ENCODE measurements around the gene NEAT1.

The NEAT1 gene

DNA sequence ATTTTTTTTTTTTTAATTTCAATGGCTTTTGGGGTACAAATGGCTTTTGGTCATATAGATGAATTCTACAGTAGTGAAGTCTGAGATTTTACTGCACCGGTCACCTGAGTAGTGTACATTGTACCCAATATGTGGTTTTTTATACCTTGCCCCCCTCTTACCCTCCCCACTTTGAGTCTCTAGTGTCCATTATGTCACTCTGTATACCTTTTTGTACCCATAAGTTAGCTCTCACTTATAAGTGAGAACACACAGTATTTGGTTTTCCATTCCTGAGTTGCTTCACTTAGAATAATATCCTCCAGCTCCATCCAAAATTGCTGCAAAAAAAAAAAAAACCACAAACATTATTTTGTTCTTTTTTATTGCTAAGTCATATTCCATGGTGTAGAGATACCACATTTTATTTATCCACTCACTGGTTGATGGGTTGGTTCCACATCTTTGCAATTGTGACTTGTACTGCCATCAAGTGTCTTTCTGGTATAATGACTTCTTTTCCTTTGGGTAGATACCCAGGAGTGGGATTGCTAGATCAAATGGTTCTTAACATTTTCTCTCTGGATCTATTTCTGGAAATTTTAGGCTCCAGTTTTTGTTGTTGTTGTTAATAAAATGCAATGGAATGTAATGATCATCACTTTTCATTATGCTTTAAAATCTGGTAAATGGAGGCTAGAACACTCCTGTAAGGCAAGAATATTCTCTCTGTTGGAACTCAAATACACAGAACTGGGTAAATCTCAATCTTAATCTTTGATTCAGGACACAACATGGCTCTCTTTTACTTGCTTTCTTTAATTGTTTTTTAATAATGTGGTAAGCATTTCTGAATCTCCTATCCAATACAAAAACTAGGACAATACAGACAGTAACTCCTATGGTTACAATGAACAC, 10.3 kb downstream of the NEAT1 start:
- no peak for DNase-seq (ENCODE audit: low read depth in 2 of 3, low spot score in 1 of 3)

GRCh38 chr11:65433657-65434056, 11.1 kb downstream of the NEAT1 start:
- no peak for DNase-seq (ENCODE audit: low read depth in 2 of 3, low spot score in 1 of 3)

GRCh38 chr11:65434057-65434666, 11.6 kb downstream of the NEAT1 start:
- no peak for DNase-seq (ENCODE audit: low read depth in 2 of 3, low spot score in 1 of 3)

DNA sequence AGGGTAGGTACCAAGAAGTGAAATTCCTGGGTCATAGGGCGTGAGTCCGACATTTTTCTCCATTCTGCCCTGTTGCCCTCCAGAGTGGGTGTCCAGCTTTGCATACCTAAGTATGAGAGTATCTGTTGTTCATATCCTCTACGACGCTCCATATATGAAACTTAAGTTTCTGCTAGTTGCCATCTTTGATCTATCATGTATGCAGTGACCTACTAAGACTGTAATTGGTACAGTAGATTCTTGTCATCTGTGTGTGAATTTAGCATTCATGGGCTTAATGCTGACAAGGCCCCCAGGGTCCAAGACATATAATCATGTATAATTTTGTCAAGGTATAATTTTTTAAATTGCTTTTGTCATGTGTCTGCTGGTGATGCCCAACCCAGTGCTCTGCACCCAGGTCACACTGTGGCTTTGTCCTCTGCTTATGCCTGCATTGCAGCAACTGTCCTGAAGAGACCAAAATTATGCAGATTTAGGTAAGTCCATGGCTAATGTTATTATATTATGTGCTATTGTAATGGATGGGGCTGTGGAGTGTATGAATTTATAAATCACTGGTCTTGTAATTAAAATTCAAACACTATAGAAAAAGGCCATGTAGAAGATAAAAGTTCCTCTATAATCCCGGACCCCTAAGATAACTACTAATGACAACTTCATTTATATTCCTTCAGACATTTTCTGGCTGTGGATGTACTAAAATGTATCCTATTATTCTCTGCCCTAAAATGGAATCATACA, 12.2 kb downstream of the NEAT1 start:
- no peak for DNase-seq (ENCODE audit: low read depth in 2 of 3, low spot score in 1 of 3)

DNA sequence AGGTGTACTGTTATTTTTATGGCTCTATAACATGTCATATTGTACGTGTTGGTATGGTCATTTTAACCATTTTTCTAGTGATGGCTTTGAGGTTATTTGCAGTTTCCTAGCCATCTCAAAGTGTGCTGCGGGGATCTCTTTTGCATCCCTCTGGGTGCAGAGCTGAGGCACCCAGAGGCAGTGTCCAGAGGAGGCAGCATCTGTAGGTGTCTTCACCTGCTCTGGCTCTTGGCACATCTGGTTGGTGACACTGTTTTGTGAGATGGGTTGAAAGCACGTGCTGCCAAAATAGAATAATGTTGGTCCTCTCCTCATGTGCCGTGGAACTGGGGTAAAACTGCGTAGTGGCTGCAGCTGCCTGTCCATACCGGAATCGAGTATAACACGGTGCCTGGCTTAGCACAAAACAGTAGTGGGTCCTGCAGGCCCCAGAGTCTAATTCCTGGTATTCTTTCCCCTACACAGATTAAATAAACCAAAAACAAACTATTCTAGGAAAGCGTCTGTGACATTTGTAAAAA, 12.9 kb downstream of the NEAT1 start:
- DNase-seq (ENCODE audit: low read depth in 2 of 3, low spot score in 1 of 3), result no peak

GRCh38 chr11:65435981-65436411, 13.4 kb downstream of the NEAT1 start:
- DNase-seq (ENCODE audit: low read depth in 2 of 3, low spot score in 1 of 3), result no peak

GRCh38 chr11:65436412-65437032, 13.9 kb downstream of the NEAT1 start:
- no peak for DNase-seq (ENCODE audit: low read depth in 2 of 3, low spot score in 1 of 3)

DNA sequence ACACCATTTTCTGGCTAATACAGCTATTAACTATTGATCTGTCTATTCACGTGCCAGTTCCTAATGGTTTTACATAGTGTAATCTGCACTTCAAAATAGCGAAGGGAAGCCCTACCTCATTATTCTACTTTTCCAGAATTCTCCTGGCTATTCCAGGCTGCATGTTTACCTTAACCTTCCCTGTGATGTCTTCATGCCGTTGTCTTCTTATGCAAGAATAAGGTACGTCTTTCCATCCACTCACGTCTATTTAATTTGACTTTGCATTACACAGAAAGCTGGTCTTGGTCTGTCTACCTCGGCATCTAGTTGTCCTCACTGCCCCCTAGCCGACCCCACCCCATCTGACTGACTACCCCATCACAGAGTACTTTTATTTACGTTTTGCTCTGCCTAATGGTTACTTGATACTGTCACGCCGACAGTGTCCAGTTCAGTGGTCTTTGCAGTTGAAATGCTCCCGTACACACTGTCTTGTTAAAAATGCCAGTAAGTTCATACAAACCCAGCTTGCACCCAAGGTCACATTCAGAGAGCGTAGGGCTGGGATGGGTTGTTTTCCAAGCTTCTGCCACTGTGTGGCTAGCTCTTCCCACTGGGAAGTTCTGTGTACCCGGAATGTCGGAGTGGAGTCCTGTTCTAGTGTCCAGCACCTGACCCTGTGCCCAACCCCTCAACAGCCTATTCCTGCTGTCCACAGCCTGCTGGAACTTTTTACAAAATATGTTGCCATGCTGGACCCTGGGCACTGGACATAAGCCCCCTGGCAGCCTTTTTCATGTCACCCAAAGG, 15.0 kb downstream of the NEAT1 start:
- no peak for DNase-seq (ENCODE audit: low read depth in 2 of 3, low spot score in 1 of 3)

- DNase-seq (ENCODE audit: low read depth in 2 of 3, low spot score in 1 of 3), result no peak
Measured at GRCh38 chr11:65438257-65439151, 15.9 kb downstream of the NEAT1 start.

- DNase-seq (ENCODE audit: low read depth in 2 of 3, low spot score in 1 of 3), result no peak
Measured at GRCh38 chr11:65439331-65440181, 17.0 kb downstream of the NEAT1 start.

DNA sequence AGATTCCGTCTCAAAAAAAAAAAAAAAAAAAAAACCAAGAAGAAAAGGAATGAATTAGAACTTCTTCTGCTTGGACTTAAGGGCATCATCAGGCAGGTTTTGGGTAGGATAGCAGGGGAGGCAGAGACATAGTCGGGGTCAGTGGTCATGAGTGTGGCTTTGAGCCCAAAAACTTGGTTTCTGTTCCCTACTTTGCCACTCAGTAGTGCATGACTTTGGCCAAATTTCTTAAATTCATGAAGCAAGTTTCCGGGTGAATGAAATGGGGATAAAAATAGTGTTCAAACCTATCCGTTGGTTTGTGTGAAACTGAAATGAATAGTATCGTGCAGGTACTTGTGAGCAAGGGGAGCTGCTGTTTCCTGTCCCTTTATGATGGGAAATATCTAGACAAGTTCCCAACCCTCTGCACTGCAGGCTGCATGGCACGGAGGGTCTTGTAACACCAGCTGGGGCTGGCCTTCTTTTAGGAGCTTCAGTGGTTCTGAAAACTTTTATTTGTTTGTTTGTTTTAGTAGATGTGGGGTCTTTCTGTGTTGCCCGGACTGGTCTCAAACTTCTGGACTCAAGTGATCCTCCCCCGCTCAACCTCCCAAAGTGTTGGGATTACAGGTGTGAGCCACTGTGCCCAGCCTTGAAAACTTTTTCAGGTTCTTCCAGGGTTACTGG, 18.4 kb downstream of the NEAT1 start:
- DNase-seq (ENCODE audit: low read depth in 2 of 3, low spot score in 1 of 3), result no peak

DNA sequence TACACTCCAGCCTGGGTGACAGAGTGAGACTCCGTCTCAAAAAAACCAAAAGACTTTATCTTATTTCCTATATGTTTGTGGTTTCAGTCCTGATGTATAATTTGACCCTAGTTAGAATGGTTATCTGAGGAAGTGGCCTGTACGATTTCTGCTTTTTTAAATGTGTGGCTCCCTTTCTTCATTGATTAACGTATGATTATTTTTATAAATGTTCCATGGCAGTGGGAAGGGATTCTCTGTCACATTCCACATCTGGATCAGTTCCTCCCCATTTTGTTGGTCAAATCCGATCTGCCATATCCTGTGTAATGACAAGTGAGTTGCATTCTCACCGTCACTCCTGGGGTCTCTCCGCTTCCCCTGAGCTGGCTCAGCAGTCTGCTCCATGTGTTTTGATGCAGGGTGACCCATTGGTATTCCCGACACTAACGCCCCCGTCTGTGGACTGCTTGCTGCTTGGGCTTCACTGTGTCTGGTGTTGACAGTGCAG, 20.3 kb downstream of the NEAT1 start:
- no peak for DNase-seq (ENCODE audit: low read depth in 2 of 3, low spot score in 1 of 3)

GRCh38 chr11:65444314-65445051, 21.9 kb downstream of the NEAT1 start:
- DNase-seq (ENCODE audit: low read depth in 2 of 3, low spot score in 1 of 3), result no peak

GRCh38 chr11:65445101-65445603, 22.6 kb downstream of the NEAT1 start:
- DNase-seq (ENCODE audit: low read depth in 2 of 3, low spot score in 1 of 3), result no peak

DNA sequence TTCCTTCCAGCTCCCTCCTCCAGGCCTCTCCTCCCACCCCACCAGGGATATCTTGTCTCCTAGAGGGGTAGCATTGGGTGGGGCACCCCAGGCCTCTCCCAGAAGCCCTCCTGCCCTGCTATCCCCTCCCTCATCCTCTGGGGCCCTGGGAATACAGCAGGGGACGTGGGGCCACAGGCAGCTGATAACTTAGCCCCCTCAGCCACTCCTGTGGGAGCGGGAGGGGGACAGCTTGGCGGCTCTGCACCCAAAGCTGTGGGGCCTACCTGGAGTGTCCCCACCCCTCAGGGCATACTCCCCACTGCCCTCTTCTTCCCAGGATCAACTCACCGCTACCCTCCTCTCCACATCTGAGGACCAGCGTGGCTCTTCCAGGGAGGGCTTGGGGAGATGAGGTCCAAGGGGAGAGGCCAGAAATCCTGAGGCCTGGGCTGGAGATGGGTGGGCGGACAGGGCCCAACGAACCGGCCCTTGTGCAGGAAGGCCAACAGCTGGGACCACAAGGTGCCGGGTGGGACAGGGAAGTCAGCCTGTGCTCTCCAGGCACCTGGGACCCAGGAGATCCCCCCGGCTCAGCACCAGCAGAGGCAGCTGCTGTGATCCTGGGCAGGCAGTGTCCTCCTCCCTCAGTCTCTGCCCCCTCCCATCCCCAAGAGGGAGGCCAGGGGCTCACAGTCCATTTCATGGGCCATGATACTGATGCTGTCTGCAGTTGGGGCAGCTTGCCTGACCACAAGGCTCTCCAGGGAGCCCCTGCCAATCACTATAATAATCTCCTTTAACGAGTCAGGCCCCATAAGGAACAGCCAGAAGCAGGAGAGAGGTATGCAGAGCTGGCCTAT, 23.2 kb downstream of the NEAT1 start:
- no peak for DNase-seq (ENCODE audit: low read depth in 2 of 3, low spot score in 1 of 3)

Measured in stimulated activated CD4-positive, alpha-beta T cell treated with anti-CD3 and anti-CD28 coated beads, Interleukin-12 subunit alpha, Interleukin-12 subunit beta, amount 100 ng/mL, for 48 hours (primary cell).